K562 (cell line): ENCODE results near the gene OR8B3. TPM values are rescaled to one million over a fixed set of nuclear protein-coding genes. Genes with fewer than 3 reads are reported as not detected.

ENCODE experiments used
- BRD9 ChIP-seq: fragments of 450-650 bp; IDR thresholded peaks from 2 replicates; pipeline ENCODE4 v1.6.1; 2018; ENCODE audit warnings: low read depth; ENCODE audit not compliant: partially characterized antibody
- U2AF1 ChIP-seq: fragments of 200-400 bp; formaldehyde crosslinking; optimal IDR thresholded peaks from 2 replicates; pipeline ENCODE3; 2017; ENCODE audit warnings: mild to moderate bottlenecking, low read depth, low read length, moderate library complexity
- polyA plus RNA-seq, 8 experiments: library from polyadenylated mRNA; depleted of rRNA in 4 of 8; stranded (reverse) in 5 of 8; unstranded in 3 of 8; fragments of >200 nt; fragmentation: Nextera tagmentation in 2 of 8; fragmentation: Illumina TruSeq in 1 of 8; extraction: Ambion mirVana in 2 of 8; extraction: Trizol in 1 of 8; gene quantifications; 2 replicates each; pipeline versions ENCODE4 v1.2.1 to v1.2.3, GENCODE V29; 2011 to 2014; ENCODE audit warnings: inconsistent platforms in 1 of 8, missing spikeins in 1 of 8
- total RNA-seq, 7 experiments: library from RNA; depleted of rRNA in 6 of 7; stranded (reverse); fragments of >200 nt in 6 of 7; fragmentation: Illumina TruSeq in 2 of 7; extraction: Trizol in 2 of 7; gene quantifications; 2 replicates each; pipeline versions ENCODE4 v1.2.1 to v1.2.3, GENCODE V29; 2011 to 2021; ENCODE audit warnings: low replicate concordance in 1 of 7

Gene OR8B3
- total and polyA plus RNA-seq, 9 of the 15 experiments (the other 6 are each of a cell fraction or from before 2014, with no cell fraction given): 0.13 TPM; not detected in 8

GRCh38 chr11:124346311-124346955, 52.4 kb downstream of the OR8B3 start (continued):
- TF ChIP-seq U2AF1: no peak
- TF ChIP-seq BRD9: no peak

Other genes starting within 250 kb of the OR8B3 start
Only the 7 nearest of the 12 such genes appear.
- gene OR8G5, start 142.6 kb downstream of the OR8B3 start, total RNA-seq (2014; rRNA removed): 0.18 and 0.94 TPM in 2 replicates
- 1.9 and 2.6 TPM in 2 replicates for gene OR8G5, start 142.6 kb downstream of the OR8B3 start, total RNA-seq (2014; rRNA removed; fragmentation: Illumina TruSeq; extraction: Trizol)
- 2.3 and 2.6 TPM in 2 replicates for gene OR8G5, start 142.6 kb downstream of the OR8B3 start, total RNA-seq (2015; rRNA removed; fragmentation: Illumina TruSeq; extraction: Trizol)
- 1.4 and 1.7 TPM in 2 replicates for gene OR8G5, start 142.6 kb downstream of the OR8B3 start, total RNA-seq (2021)
- 2.2 and 3.8 TPM in 2 replicates for gene OR8G5, start 142.6 kb downstream of the OR8B3 start, polyA plus RNA-seq (2011; rRNA removed)
- gene OR8G5, start 142.6 kb downstream of the OR8B3 start, polyA plus RNA-seq (2014; fragmentation: Illumina TruSeq; extraction: Trizol): 1.7 and 2.1 TPM in 2 replicates
- 1 to 10 TPM in 1 of 2 experiments, under 1 TPM in 1; 0.98 to 1.2 TPM for gene OR8G5, start 142.6 kb downstream of the OR8B3 start, polyA plus RNA-seq (2014; fragmentation: Nextera tagmentation; extraction: Ambion mirVana)
- 1.5 and 1.7 TPM in 2 replicates for gene OR8G5, start 142.6 kb downstream of the OR8B3 start, polyA plus RNA-seq (2014; rRNA removed)
- gene OR8D1, start 85.1 kb downstream of the OR8B3 start, total RNA-seq (2014; rRNA removed): not detected in 2 replicates
- gene OR8D1, start 85.1 kb downstream of the OR8B3 start, total RNA-seq (2014; rRNA removed; fragmentation: Illumina TruSeq; extraction: Trizol): not detected in 2 replicates
- gene OR8D1, start 85.1 kb downstream of the OR8B3 start, total RNA-seq (2015; rRNA removed; fragmentation: Illumina TruSeq; extraction: Trizol): not detected in 2 replicates
- gene OR8D1, start 85.1 kb downstream of the OR8B3 start, total RNA-seq (2021): not detected in 2 replicates
- gene OR8D1, start 85.1 kb downstream of the OR8B3 start, polyA plus RNA-seq (2011; rRNA removed): not detected in 2 replicates
- gene OR8D1, start 85.1 kb downstream of the OR8B3 start, polyA plus RNA-seq (2014; fragmentation: Illumina TruSeq; extraction: Trizol): not detected in 2 replicates
- gene OR8D1, start 85.1 kb downstream of the OR8B3 start, polyA plus RNA-seq (2014; fragmentation: Nextera tagmentation; extraction: Ambion mirVana): under 1 TPM; 0.08 to 0.55 TPM
- gene OR8D1, start 85.1 kb downstream of the OR8B3 start, polyA plus RNA-seq (2014; rRNA removed): not detected in 2 replicates
- gene OR8D2, start 78.8 kb downstream of the OR8B3 start, total RNA-seq (2014; rRNA removed): not detected in 2 replicates
- not detected in 2 replicates for gene OR8D2, start 78.8 kb downstream of the OR8B3 start, total RNA-seq (2014; rRNA removed; fragmentation: Illumina TruSeq; extraction: Trizol)
- gene OR8D2, start 78.8 kb downstream of the OR8B3 start, total RNA-seq (2015; rRNA removed; fragmentation: Illumina TruSeq; extraction: Trizol): not detected in 2 replicates
- not detected in 2 replicates for gene OR8D2, start 78.8 kb downstream of the OR8B3 start, total RNA-seq (2021)
- not detected in 2 replicates for gene OR8D2, start 78.8 kb downstream of the OR8B3 start, polyA plus RNA-seq (2011; rRNA removed)
- gene OR8D2, start 78.8 kb downstream of the OR8B3 start, polyA plus RNA-seq (2014; fragmentation: Illumina TruSeq; extraction: Trizol): not detected in 2 replicates
- under 1 TPM; 0.06 to 0.21 TPM for gene OR8D2, start 78.8 kb downstream of the OR8B3 start, polyA plus RNA-seq (2014; fragmentation: Nextera tagmentation; extraction: Ambion mirVana)
- not detected in 2 replicates for gene OR8D2, start 78.8 kb downstream of the OR8B3 start, polyA plus RNA-seq (2014; rRNA removed)
- gene OR8B2, start 14.5 kb downstream of the OR8B3 start, total RNA-seq (2014; rRNA removed): not detected in 2 replicates
- gene OR8B2, start 14.5 kb downstream of the OR8B3 start, total RNA-seq (2014; rRNA removed; fragmentation: Illumina TruSeq; extraction: Trizol): not detected in 2 replicates
- not detected in 2 replicates for gene OR8B2, start 14.5 kb downstream of the OR8B3 start, total RNA-seq (2015; rRNA removed; fragmentation: Illumina TruSeq; extraction: Trizol)
- not detected in 2 replicates for gene OR8B2, start 14.5 kb downstream of the OR8B3 start, total RNA-seq (2021)
- not detected in 2 replicates for gene OR8B2, start 14.5 kb downstream of the OR8B3 start, polyA plus RNA-seq (2011; rRNA removed)
- not detected in 2 replicates for gene OR8B2, start 14.5 kb downstream of the OR8B3 start, polyA plus RNA-seq (2014; fragmentation: Illumina TruSeq; extraction: Trizol)
- under 1 TPM in 1 of 2 experiments, not detected in 1; 0.56 TPM for gene OR8B2, start 14.5 kb downstream of the OR8B3 start, polyA plus RNA-seq (2014; fragmentation: Nextera tagmentation; extraction: Ambion mirVana)
- gene OR8B2, start 14.5 kb downstream of the OR8B3 start, polyA plus RNA-seq (2014; rRNA removed): not detected in 2 replicates
- not detected in 2 replicates for gene OR8B4, start 25.8 kb upstream of the OR8B3 start, total RNA-seq (2014; rRNA removed)
- gene OR8B4, start 25.8 kb upstream of the OR8B3 start, total RNA-seq (2014; rRNA removed; fragmentation: Illumina TruSeq; extraction: Trizol): not detected in 2 replicates
- not detected in 2 replicates for gene OR8B4, start 25.8 kb upstream of the OR8B3 start, total RNA-seq (2015; rRNA removed; fragmentation: Illumina TruSeq; extraction: Trizol)
- gene OR8B4, start 25.8 kb upstream of the OR8B3 start, total RNA-seq (2021): not detected in 2 replicates
- gene OR8B4, start 25.8 kb upstream of the OR8B3 start, polyA plus RNA-seq (2011; rRNA removed): not detected in 2 replicates
- not detected in 2 replicates for gene OR8B4, start 25.8 kb upstream of the OR8B3 start, polyA plus RNA-seq (2014; fragmentation: Illumina TruSeq; extraction: Trizol)
- gene OR8B4, start 25.8 kb upstream of the OR8B3 start, polyA plus RNA-seq (2014; fragmentation: Nextera tagmentation; extraction: Ambion mirVana): not detected
- gene OR8B4, start 25.8 kb upstream of the OR8B3 start, polyA plus RNA-seq (2014; rRNA removed): not detected in 2 replicates
- gene OR8B8, start 46.7 kb upstream of the OR8B3 start, total RNA-seq (2014; rRNA removed): not detected in 2 replicates
- not detected in 2 replicates for gene OR8B8, start 46.7 kb upstream of the OR8B3 start, total RNA-seq (2014; rRNA removed; fragmentation: Illumina TruSeq; extraction: Trizol)
- gene OR8B8, start 46.7 kb upstream of the OR8B3 start, total RNA-seq (2015; rRNA removed; fragmentation: Illumina TruSeq; extraction: Trizol): not detected in 2 replicates
- gene OR8B8, start 46.7 kb upstream of the OR8B3 start, total RNA-seq (2021): not detected in 2 replicates
- not detected in 2 replicates for gene OR8B8, start 46.7 kb upstream of the OR8B3 start, polyA plus RNA-seq (2011; rRNA removed)
- gene OR8B8, start 46.7 kb upstream of the OR8B3 start, polyA plus RNA-seq (2014; fragmentation: Illumina TruSeq; extraction: Trizol): not detected in 2 replicates
- gene OR8B8, start 46.7 kb upstream of the OR8B3 start, polyA plus RNA-seq (2014; fragmentation: Nextera tagmentation; extraction: Ambion mirVana): under 1 TPM in 1 of 2 experiments, not detected in 1; 0.18 TPM
- not detected in 2 replicates for gene OR8B8, start 46.7 kb upstream of the OR8B3 start, polyA plus RNA-seq (2014; rRNA removed)
- gene OR8B12, start 144.6 kb upstream of the OR8B3 start, total RNA-seq (2014; rRNA removed): not detected in 2 replicates
- gene OR8B12, start 144.6 kb upstream of the OR8B3 start, total RNA-seq (2014; rRNA removed; fragmentation: Illumina TruSeq; extraction: Trizol): not detected in 2 replicates
- not detected in 2 replicates for gene OR8B12, start 144.6 kb upstream of the OR8B3 start, total RNA-seq (2015; rRNA removed; fragmentation: Illumina TruSeq; extraction: Trizol)
- not detected in 2 replicates for gene OR8B12, start 144.6 kb upstream of the OR8B3 start, total RNA-seq (2021)
- gene OR8B12, start 144.6 kb upstream of the OR8B3 start, polyA plus RNA-seq (2011; rRNA removed): not detected in 2 replicates
- gene OR8B12, start 144.6 kb upstream of the OR8B3 start, polyA plus RNA-seq (2014; fragmentation: Illumina TruSeq; extraction: Trizol): not detected in 2 replicates
- gene OR8B12, start 144.6 kb upstream of the OR8B3 start, polyA plus RNA-seq (2014; fragmentation: Nextera tagmentation; extraction: Ambion mirVana): under 1 TPM in 1 of 2 experiments, not detected in 1; 0.06 TPM
- gene OR8B12, start 144.6 kb upstream of the OR8B3 start, polyA plus RNA-seq (2014; rRNA removed): not detected in 2 replicates